Keratinocyte (primary cell): ENCODE results near the gene CACNA1C.

Source experiments
- EZH2 ChIP-seq: IDR thresholded peaks from one replicate; pipeline ENCODE4 v1.6.1; 2012; ENCODE audit warnings: inconsistent platforms, mild to moderate bottlenecking, low read length, moderate library complexity
- TF ChIP-seq, protein P1 (sequence below), 3 experiments: IDR thresholded peaks in 1 of 3; conservative IDR thresholded peaks in 1 of 3; optimal IDR thresholded peaks in 1 of 3; 2 replicates in 2 of 3; 3 replicates in 1 of 3; pipeline versions ENCODE3 to v1.5.1; 2011; ENCODE audit warnings: low read length in 3 of 3, mild to moderate bottlenecking in 3 of 3, moderate library complexity in 2 of 3, control low read depth in 1 of 3, inconsistent platforms in 1 of 3; ENCODE audit not compliant: insufficient read depth in 2 of 3; ENCODE audit errors: extremely low read depth in 1 of 3

DNA sequence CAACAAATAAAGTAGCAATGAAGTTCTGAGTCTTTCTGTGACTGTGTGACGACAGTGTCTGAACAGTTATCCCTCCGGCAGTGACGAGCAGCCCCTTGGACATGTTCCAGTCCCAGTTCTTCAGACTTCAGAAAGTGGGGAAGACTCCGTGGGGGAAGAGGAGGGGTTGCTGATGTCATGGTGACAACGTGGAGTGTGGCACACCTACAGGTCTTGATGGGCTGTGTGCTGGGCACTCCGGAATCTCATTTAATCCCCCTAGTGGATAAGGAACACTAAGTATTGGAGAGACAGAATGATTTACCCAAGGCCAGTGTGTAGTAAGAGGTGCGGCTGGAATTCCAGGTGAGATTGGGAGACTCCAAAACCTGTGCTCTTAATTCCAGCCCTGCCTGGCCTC lies 280.2 kb downstream of the CACNA1C start:
- TF ChIP-seq, protein P1, sequence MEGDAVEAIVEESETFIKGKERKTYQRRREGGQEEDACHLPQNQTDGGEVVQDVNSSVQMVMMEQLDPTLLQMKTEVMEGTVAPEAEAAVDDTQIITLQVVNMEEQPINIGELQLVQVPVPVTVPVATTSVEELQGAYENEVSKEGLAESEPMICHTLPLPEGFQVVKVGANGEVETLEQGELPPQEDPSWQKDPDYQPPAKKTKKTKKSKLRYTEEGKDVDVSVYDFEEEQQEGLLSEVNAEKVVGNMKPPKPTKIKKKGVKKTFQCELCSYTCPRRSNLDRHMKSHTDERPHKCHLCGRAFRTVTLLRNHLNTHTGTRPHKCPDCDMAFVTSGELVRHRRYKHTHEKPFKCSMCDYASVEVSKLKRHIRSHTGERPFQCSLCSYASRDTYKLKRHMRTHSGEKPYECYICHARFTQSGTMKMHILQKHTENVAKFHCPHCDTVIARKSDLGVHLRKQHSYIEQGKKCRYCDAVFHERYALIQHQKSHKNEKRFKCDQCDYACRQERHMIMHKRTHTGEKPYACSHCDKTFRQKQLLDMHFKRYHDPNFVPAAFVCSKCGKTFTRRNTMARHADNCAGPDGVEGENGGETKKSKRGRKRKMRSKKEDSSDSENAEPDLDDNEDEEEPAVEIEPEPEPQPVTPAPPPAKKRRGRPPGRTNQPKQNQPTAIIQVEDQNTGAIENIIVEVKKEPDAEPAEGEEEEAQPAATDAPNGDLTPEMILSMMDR (optimal IDR thresholded peaks at IDR 0.05 in 1 of 3, IDR thresholded peaks at IDR 0.05 in 1 of 3, conservative IDR thresholded peaks at IDR 0.05 in 1 of 3; ENCODE audit: extremely low read depth in 1 of 3, insufficient read depth in 2 of 3, low read length in 3 of 3): no peak
- no peak for TF ChIP-seq EZH2
